GM21367 (cell line): ENCODE data around the gene FGD4.

Experiments used
- ATAC-seq: cut with Tn5 transposase; IDR thresholded peaks from one replicate; pipeline ENCODE4 v1.9.1; 2021; ENCODE audit not compliant: unreplicated experiment

The FGD4 gene

GRCh38 chr12:32402946-32403345 lies 3.6 kb downstream of the FGD4 start:
- ATAC-seq, result no peak

GRCh38 chr12:32407795-32408194 lies 8.4 kb downstream of the FGD4 start:
- ATAC-seq, result no peak

GRCh38 chr12:32413412-32413811 lies 14.1 kb downstream of the FGD4 start:
- no peak for ATAC-seq

- no peak for ATAC-seq
These were observed 18.9 kb downstream of the FGD4 start for GRCh38 chr12:32418221-32418620.

- no peak for ATAC-seq
These were observed 19.7 kb downstream of the FGD4 start for GRCh38 chr12:32418903-32419519.

GRCh38 chr12:32419520-32419960 lies 20.2 kb downstream of the FGD4 start:
- no peak for ATAC-seq

GRCh38 chr12:32420356-32420755 lies 21.0 kb downstream of the FGD4 start:
- ATAC-seq, result no peak

- ATAC-seq, result no peak
These were observed 24.2 kb downstream of the FGD4 start for GRCh38 chr12:32423559-32423958.

- no peak for ATAC-seq
These were observed 31.7 kb downstream of the FGD4 start for GRCh38 chr12:32431025-32431424.

GRCh38 chr12:32435921-32436705 lies 36.8 kb downstream of the FGD4 start:
- ATAC-seq, result no peak

GRCh38 chr12:32437095-32437515 lies 37.7 kb downstream of the FGD4 start:
- no peak for ATAC-seq

- ATAC-seq, result no peak
These were observed 40.9 kb downstream of the FGD4 start for GRCh38 chr12:32440120-32440865.

- ATAC-seq, result no peak
These were observed 44.1 kb downstream of the FGD4 start for GRCh38 chr12:32443491-32443890.

- ATAC-seq, result no peak
These were observed 45.5 kb downstream of the FGD4 start for GRCh38 chr12:32444895-32445294.

GRCh38 chr12:32445356-32445755 lies 46.0 kb downstream of the FGD4 start:
- ATAC-seq, result no peak

GRCh38 chr12:32446316-32447119 lies 47.2 kb downstream of the FGD4 start:
- ATAC-seq, result no peak

- no peak for ATAC-seq
These were observed 49.2 kb downstream of the FGD4 start for GRCh38 chr12:32448586-32448985.

- ATAC-seq, result no peak
These were observed 51.0 kb downstream of the FGD4 start for GRCh38 chr12:32450363-32450762.

GRCh38 chr12:32450768-32451167 lies 51.4 kb downstream of the FGD4 start:
- ATAC-seq, result no peak

GRCh38 chr12:32451816-32452215 lies 52.5 kb downstream of the FGD4 start:
- ATAC-seq, result no peak

GRCh38 chr12:32454075-32454474 lies 54.7 kb downstream of the FGD4 start:
- ATAC-seq, result no peak
